HepG2 (cell line): Measurements from ENCODE around the gene CAMK2A. TPM values are rescaled to one million over a fixed set of nuclear protein-coding genes. Genes with fewer than 3 reads are reported as not detected.

Experiments
- ATAC-seq: fragments of 200-7000 bp; cut with Tn5 transposase; 3 replicates; pipeline ENCODE4 v1.9.1; 2020; ENCODE audit warnings: mild to moderate bottlenecking, moderate library complexity
- BruUV-seq: library from RNA; stranded (reverse); fragments of 400-500 nt; replicated peaks from 2 replicates; lab custom pipeline; 2021; lab: Mats Ljungman, UMichigan
- CTCF ChIA-PET: fragments of 300-600 bp; formaldehyde crosslinking; extraction: SDS; loops from one replicate; lab custom pipeline; 2021; ENCODE audit warnings: low total read pairs, inconsistent platforms, low intra/inter-chr PET ratio; lab: Yijun Ruan, JAX
- POLR2A ChIA-PET: fragments of 350-600 bp; sonication (Branson Sonifier 250); formaldehyde crosslinking; loops from one replicate; lab custom pipeline; 2020; ENCODE audit warnings: antibody characterized with exemption, inconsistent platforms; lab: Yijun Ruan, JAX
- DNase-seq: peaks from one replicate; pipeline ENCODE4 v3.0.0-alpha.2; 2015; ENCODE audit warnings: low spot score
- FAIRE-seq: peaks from 3 replicates; lab custom pipeline; 2011; peaks lifted over from hg19 to GRCh38; lab: Jason Lieb, UNC
- H2AFZ ChIP-seq: one replicate; pipeline ENCODE4 v1.6.1; 2011; ENCODE audit warnings: low read length, inconsistent platforms
- H3K27ac ChIP-seq: fragments of 300-600 bp; 3 replicates; pipeline ENCODE4 v1.8.0; 2011; ENCODE audit warnings: mixed run types, mild to moderate bottlenecking, mixed read lengths, low read length, inconsistent platforms; ENCODE audit not compliant: insufficient read depth; ENCODE audit errors: extremely low read length
- H3K27me3 ChIP-seq, 2 experiments: fragments of 200-600 bp in 1 of 2; 2 replicates in 1 of 2; 3 replicates in 1 of 2; pipeline versions ENCODE4 v1.6.0 to v1.8.0; 2011; ENCODE audit warnings: low read length in 2 of 2, mild to moderate bottlenecking in 2 of 2, moderate library complexity in 2 of 2, inconsistent platforms in 1 of 2; ENCODE audit not compliant: insufficient read depth in 2 of 2, control insufficient read depth in 1 of 2
- H3K36me3 ChIP-seq, 2 experiments: fragments of 200-600 bp in 1 of 2; replicated peaks in 1 of 2; 2 replicates in 1 of 2; 3 replicates in 1 of 2; pipeline versions ENCODE4 v1.5.1 to v1.8.0; 2011; ENCODE audit warnings: low read length in 2 of 2, inconsistent platforms in 1 of 2; ENCODE audit not compliant: insufficient read depth in 2 of 2, control insufficient read depth in 1 of 2
- H3K4me1 ChIP-seq: 2 replicates; pipeline ENCODE4 v1.5.1; 2012; ENCODE audit warnings: low read length, inconsistent platforms; ENCODE audit not compliant: insufficient read depth
- H3K4me2 ChIP-seq: 2 replicates; pipeline ENCODE4 v1.6.0; 2011; ENCODE audit warnings: low read depth, low read length, inconsistent platforms
- H3K4me3 ChIP-seq, 3 experiments: fragments of 200-600 bp in 1 of 3; sonication (generic), shearing (Covaris generic) in 1 of 3; replicated peaks in 1 of 3; 2 replicates each; pipeline ENCODE4 v1.5.1; 2011 to 2016; ENCODE audit warnings: low read length in 3 of 3, inconsistent platforms in 2 of 3, low read depth in 2 of 3, mild to moderate bottlenecking in 2 of 3, control low read depth in 1 of 3, mixed read lengths in 1 of 3; ENCODE audit not compliant: insufficient read depth in 1 of 3
- H3K79me2 ChIP-seq: one replicate; pipeline ENCODE4 v1.6.1; 2011; ENCODE audit warnings: low read length, inconsistent platforms; ENCODE audit not compliant: insufficient read depth
- H3K9ac ChIP-seq: 2 replicates; pipeline ENCODE4 v1.6.0; 2011; ENCODE audit warnings: mild to moderate bottlenecking, low read depth, low read length, inconsistent platforms; ENCODE audit not compliant: insufficient read depth
- H3K9me3 ChIP-seq: 2 replicates; pipeline ENCODE4 v1.5.1; 2012; ENCODE audit warnings: mild to moderate bottlenecking, low read length
- H4K20me1 ChIP-seq: 2 replicates; pipeline ENCODE4 v1.6.0; 2011; ENCODE audit warnings: inconsistent platforms, mild to moderate bottlenecking, low read length, moderate library complexity; ENCODE audit not compliant: insufficient read depth
- FIP1L1 ChIP-seq: fragments of 200-400 bp; formaldehyde crosslinking; IDR thresholded peaks from 2 replicates; pipeline ENCODE4 v1.6.1; 2018; ENCODE audit warnings: low read depth, mild to moderate bottlenecking, low read length, moderate library complexity, borderline replicate concordance; ENCODE audit not compliant: insufficient read depth
- HNF4A ChIP-seq: sonication (generic); formaldehyde crosslinking; IDR thresholded peaks from 2 replicates; pipeline ENCODE4 v1.4.0; 2020; ENCODE audit warnings: missing genetic modification reagents
- KDM6A ChIP-seq: IDR thresholded peaks from 2 replicates; pipeline ENCODE4 v1.6.1; 2016; ENCODE audit warnings: low read depth
- TAF1 ChIP-seq: sonication (generic); formaldehyde crosslinking; IDR thresholded peaks from 2 replicates; pipeline ENCODE4 v1.4.0; 2020; ENCODE audit warnings: missing genetic modification reagents
- ZC3H13 ChIP-seq: sonication (generic); formaldehyde crosslinking; IDR thresholded peaks from 2 replicates; pipeline ENCODE4 v1.8.1; 2023; ENCODE audit warnings: mild to moderate bottlenecking, missing genetic modification reagents, moderate library complexity
- ZNF275 ChIP-seq: sonication (generic); formaldehyde crosslinking; IDR thresholded peaks from 2 replicates; pipeline ENCODE4 v1.8.0; 2022; ENCODE audit warnings: missing genetic modification reagents, mild to moderate bottlenecking, inconsistent platforms, borderline replicate concordance
- ZNF276 ChIP-seq: sonication (generic); formaldehyde crosslinking; IDR thresholded peaks from 2 replicates; pipeline ENCODE4 v1.4.0; 2020; ENCODE audit warnings: mild to moderate bottlenecking, low read depth, missing genetic modification reagents
- WGBS: methylation state at CpG from one replicate; pipeline ENCODE4 v1.1.6; 2017; ENCODE audit warnings: low lambda C conversion rate; 5-methylcytosine and 5-hydroxymethylcytosine counted together
- in situ Hi-C: cut with HindIII; loops from 2 replicates; pipeline ENCODE4 v1.10.0; 2017; ENCODE audit warnings: low pct_unique_long_range_greater_than_20kb; ENCODE audit not compliant: extremely low pct_ligation_motif_present
- intact Hi-C: fragments of 100-400 bp; cut with micrococcal nuclease; formaldehyde crosslinking; loops from one replicate; pipeline ENCODE4 v1.10.0; 2022; ENCODE audit not compliant: unreplicated experiment
- polyA plus RNA-seq, 8 experiments: library from polyadenylated mRNA; depleted of rRNA in 3 of 8; stranded (reverse) in 7 of 8; unstranded in 1 of 8; fragments of >200 nt; fragmentation: Illumina TruSeq in 4 of 8; extraction: Trizol in 4 of 8; gene quantifications; 2 replicates each; pipeline versions ENCODE4 v1.2.1 to v1.2.3, GENCODE V29; 2011 to 2016; ENCODE audit warnings: low read depth in 4 of 8, missing spikeins in 1 of 8, mixed read lengths in 1 of 8; ENCODE audit not compliant: insufficient read depth in 1 of 8
- total RNA-seq, 5 experiments: library from RNA; depleted of rRNA; stranded (reverse); fragments of >200 nt; fragmentation: Illumina TruSeq; extraction: Trizol; gene quantifications; 2 replicates each; pipeline ENCODE4 v1.2.3, GENCODE V29; 2016; ENCODE audit warnings: low read depth in 1 of 5

CAMK2A gene
- total and polyA plus RNA-seq, 2 of the 13 experiments (the other 11 are each of a cell fraction or from before 2014, with no cell fraction given) = 0.11 TPM; not detected in 1

GRCh38 chr5:150262502-150262901 lies 27.1 kb downstream of the CAMK2A start:
- in situ Hi-C loops = no loop called here
- WGBS = 55% methylated on average over 7 of the region's 7 CpGs
- CTCF ChIA-PET = no interaction called here
- H3K79me2 ChIP-seq = no peaks in the 10 kb centered on the region
- no peak overlapping the region for H3K27ac ChIP-seq
- no TSS peak for BruUV-seq
- H3K4me3 ChIP-seq = no peak overlapping the region
- intact Hi-C loops = no loop called here
- no peak overlapping the region for H3K9ac ChIP-seq
- no peak for DNase-seq
- no peak overlapping the region for H2AFZ ChIP-seq
- no peak for ATAC-seq
- no peaks in the 10 kb centered on the region for H4K20me1 ChIP-seq
- POLR2A ChIA-PET = no interaction called here
- H3K27me3 ChIP-seq = peaks cover 4 to 37% of the 10 kb centered on the region in 2 experiments; a peak in 3 of 5 replicates
- no peaks in the 10 kb centered on the region for H3K9me3 ChIP-seq
- TF ChIP-seq ZNF276 (CRISPR knock-in tag) = no peak
- no peak for TF ChIP-seq TAF1
- no peak for TF ChIP-seq ZC3H13 (CRISPR knock-in tag)
- TF ChIP-seq FIP1L1 = no peak
- no peak for TF ChIP-seq ZNF275 (CRISPR knock-in tag)
- TF ChIP-seq HNF4A (CRISPR knock-in tag) = no peak
- no peak for TF ChIP-seq KDM6A (CRISPR knock-in tag)
- peaks cover 55% of the 10 kb centered on the region for H3K4me1 ChIP-seq
- FAIRE-seq = no peak
- H3K36me3 ChIP-seq = no peaks in the 10 kb centered on the region
- H3K4me2 ChIP-seq = no peak overlapping the region
